PC-9 (cell line): ENCODE results near the gene NUMB.

Experiments
- CTCF ChIP-seq: fragments of 200-600 bp; sonication (generic); conservative IDR thresholded peaks from 2 replicates; pipeline ENCODE4 v1.6.1; 2017; ENCODE audit warnings: mixed run types, antibody characterized with exemption, mild to moderate bottlenecking, moderate library complexity
- EZH2 ChIP-seq: fragments of 200-600 bp; sonication (generic); IDR thresholded peaks from 2 replicates; pipeline ENCODE4 v1.8.0; 2017; ENCODE audit warnings: antibody characterized with exemption, low read depth

- TF ChIP-seq EZH2 (no peak), CTCF (no peak)
Measured at GRCh38 chr14:73261075-73261474, 197.3 kb downstream of the NUMB start.
